Measurements from ENCODE around the gene CWC15.
A peak's percentile ranks its signal among the peaks of the same experiment; 100 is the strongest.

The CWC15 gene

DNA sequence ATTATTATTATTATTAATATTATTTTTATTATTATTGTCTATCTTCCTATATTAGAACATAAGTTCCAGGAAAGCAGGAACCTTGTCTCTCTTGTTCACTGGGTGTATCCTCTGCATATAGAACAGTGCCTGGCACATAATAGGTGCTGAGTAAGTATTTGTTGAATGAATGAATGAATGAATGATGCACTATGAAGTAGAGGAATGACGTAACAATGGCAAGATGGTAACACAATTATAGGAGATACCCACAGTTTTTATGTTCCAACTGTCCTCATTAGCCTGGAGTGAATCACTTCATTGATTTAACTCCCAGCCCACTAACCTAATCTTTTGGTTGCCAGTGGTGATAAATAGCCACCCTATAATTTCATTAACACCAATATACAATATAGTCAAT lies 2.2 kb upstream of the CWC15 start:
- peaks cover 3% of the 10 kb centered on the region for H3K36me3 ChIP-seq (ENCODE audit: control insufficient read depth, insufficient read depth, low read length)
- H3K9ac ChIP-seq (ENCODE audit: low read length) = no peak overlapping the region
- H3K4me1 ChIP-seq (ENCODE audit: control insufficient read depth, insufficient read depth, low read length) = peaks cover 7% of the 10 kb centered on the region
- H3K4me3 ChIP-seq (ENCODE audit: low read length) = no peak overlapping the region
- H3K27me3 ChIP-seq (ENCODE audit: control insufficient read depth, insufficient read depth, low read length) = no peaks in the 10 kb centered on the region
- H3K27ac ChIP-seq (ENCODE audit: low read depth, low read length) = no peak overlapping the region

- peak overlapping the region; percentile 85 for H3K4me3 ChIP-seq (ENCODE audit: low read length)
These were observed 822 bp upstream of the CWC15 start for GRCh38 chr11:94974178-94974577.

DNA sequence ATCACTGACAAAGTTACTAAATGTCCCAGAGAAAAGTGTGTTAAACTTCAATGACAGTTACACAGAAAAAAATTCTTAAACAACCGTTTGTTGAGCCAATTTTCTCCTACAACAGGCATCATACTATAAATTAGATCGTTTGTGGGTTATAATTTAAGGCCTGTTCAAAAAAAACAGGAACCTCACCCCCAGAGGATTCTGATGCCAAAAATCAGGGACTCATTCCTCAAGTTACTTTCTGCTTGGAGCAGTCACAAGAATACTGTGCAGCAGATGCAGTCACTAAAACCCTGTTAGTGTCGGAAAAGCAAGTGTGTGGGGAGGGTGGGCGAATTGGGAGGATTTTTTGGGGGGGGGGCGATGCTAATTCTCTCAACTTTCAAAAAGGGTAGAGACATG lies 657 bp downstream of the CWC15 start:
- Histone ChIP-seq H3K4me3 (ENCODE audit: low read length) (peak overlapping the region; percentile 85), H3K27me3 (ENCODE audit: control insufficient read depth, insufficient read depth, low read length) (no peaks in the 10 kb centered on the region), H3K36me3 (ENCODE audit: control insufficient read depth, insufficient read depth, low read length) (peaks cover 15% of the 10 kb centered on the region), H3K9ac (ENCODE audit: low read length) (peak overlapping the region; percentile 84), H3K4me1 (ENCODE audit: control insufficient read depth, insufficient read depth, low read length) (peaks cover 7% of the 10 kb centered on the region), H3K27ac (ENCODE audit: low read depth, low read length) (no peak overlapping the region)

More at GRCh38 chr11:94974178-94974577, 822 bp upstream of the CWC15 start:
- H3K9ac ChIP-seq (ENCODE audit: low read length) = no peak overlapping the region
- peaks cover 7% of the 10 kb centered on the region for H3K4me1 ChIP-seq (ENCODE audit: control insufficient read depth, insufficient read depth, low read length)
- H3K27ac ChIP-seq (ENCODE audit: low read depth, low read length) = no peak overlapping the region
- H3K36me3 ChIP-seq (ENCODE audit: control insufficient read depth, insufficient read depth, low read length) = peaks cover 11% of the 10 kb centered on the region
- no peaks in the 10 kb centered on the region for H3K27me3 ChIP-seq (ENCODE audit: control insufficient read depth, insufficient read depth, low read length)

DNA sequence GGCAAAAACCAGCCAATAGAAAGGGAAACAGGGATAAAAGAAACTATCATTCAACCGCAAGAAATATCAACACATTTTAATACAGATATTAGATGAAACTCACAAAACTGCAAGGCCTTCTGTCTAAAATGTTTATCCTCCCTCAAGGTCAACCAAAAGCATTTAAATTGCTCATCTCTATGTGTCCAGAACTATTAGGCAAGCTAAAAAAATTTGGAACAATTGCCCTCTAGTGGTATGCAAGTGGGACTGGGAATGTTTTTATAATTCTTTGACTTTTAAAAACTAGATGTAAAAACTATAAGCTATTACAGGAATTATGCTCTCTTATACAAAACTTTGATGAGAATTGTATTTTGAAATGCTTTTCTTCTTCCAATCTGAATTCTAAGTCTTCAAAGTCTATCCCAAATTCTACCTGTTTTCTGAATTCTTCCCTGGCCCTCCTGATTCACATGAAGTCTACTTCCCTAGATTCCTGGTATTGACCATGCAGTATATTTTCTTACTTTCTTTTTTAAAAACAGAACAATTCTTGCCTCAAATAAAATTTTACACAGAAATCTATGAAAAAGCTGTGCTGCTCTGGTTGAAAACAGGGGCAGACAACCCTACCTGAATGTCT lies 4.9 kb downstream of the CWC15 start:
- Histone ChIP-seq H3K9ac (ENCODE audit: low read length) (no peak overlapping the region), H3K36me3 (ENCODE audit: control insufficient read depth, insufficient read depth, low read length) (peaks cover 23% of the 10 kb centered on the region), H3K4me1 (ENCODE audit: control insufficient read depth, insufficient read depth, low read length) (peaks cover 7% of the 10 kb centered on the region), H3K27ac (ENCODE audit: low read depth, low read length) (no peak overlapping the region), H3K27me3 (ENCODE audit: control insufficient read depth, insufficient read depth, low read length) (no peaks in the 10 kb centered on the region), H3K4me3 (ENCODE audit: low read length) (no peak overlapping the region)

DNA sequence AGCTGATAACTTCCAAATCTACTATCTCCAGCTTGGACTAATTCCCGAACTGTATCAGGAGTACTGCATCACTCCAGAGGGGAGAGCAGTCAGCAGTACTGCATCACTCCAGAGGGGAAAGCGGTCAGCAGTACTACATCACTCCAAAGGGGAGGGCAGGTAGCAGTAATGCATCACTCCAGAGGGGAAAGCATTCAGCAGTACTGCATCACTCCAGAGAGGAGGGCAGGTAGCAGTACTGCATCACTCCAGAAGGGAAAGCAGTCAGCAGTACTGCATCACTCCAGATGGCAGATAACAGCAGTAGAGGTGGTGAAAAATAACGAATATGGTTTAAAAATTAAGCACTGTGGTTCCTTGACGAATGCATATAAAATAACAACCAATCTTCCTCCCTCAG lies 8.4 kb downstream of the CWC15 start:
- H3K4me3 ChIP-seq (ENCODE audit: low read length) = no peak overlapping the region
- no peaks in the 10 kb centered on the region for H3K27me3 ChIP-seq (ENCODE audit: control insufficient read depth, insufficient read depth, low read length)
- H3K27ac ChIP-seq (ENCODE audit: low read depth, low read length) = no peak overlapping the region
- no peak overlapping the region for H3K9ac ChIP-seq (ENCODE audit: low read length)
- H3K4me1 ChIP-seq (ENCODE audit: control insufficient read depth, insufficient read depth, low read length) = no peaks in the 10 kb centered on the region
- H3K36me3 ChIP-seq (ENCODE audit: control insufficient read depth, insufficient read depth, low read length) = peaks cover 19% of the 10 kb centered on the region

DNA sequence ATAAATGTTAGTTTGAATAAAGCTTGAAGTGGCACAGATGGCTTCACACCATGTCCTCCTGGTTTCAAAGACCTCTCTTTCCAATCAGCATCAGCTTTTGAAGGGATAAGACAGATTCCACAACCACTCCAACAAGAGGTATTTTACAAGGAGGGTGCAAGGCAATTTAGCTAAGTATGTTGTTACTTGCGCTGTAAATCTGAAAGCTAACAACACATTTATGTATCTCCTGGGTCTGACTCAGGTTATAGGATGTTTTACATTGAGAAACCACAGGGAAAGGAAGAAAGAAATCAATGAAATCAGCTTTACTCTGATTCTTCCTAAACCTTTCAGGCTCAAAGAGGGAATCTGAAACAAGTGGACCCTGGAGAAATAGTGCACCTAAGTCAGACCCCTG lies 12.1 kb downstream of the CWC15 start:
- H3K4me1 ChIP-seq (ENCODE audit: control insufficient read depth, insufficient read depth, low read length) = no peaks in the 10 kb centered on the region
- no peak overlapping the region for H3K9ac ChIP-seq (ENCODE audit: low read length)
- H3K4me3 ChIP-seq (ENCODE audit: low read length) = no peak overlapping the region
- no peaks in the 10 kb centered on the region for H3K27me3 ChIP-seq (ENCODE audit: control insufficient read depth, insufficient read depth, low read length)
- H3K36me3 ChIP-seq (ENCODE audit: control insufficient read depth, insufficient read depth, low read length) = peaks cover 15% of the 10 kb centered on the region
- no peak overlapping the region for H3K27ac ChIP-seq (ENCODE audit: low read depth, low read length)

DNA sequence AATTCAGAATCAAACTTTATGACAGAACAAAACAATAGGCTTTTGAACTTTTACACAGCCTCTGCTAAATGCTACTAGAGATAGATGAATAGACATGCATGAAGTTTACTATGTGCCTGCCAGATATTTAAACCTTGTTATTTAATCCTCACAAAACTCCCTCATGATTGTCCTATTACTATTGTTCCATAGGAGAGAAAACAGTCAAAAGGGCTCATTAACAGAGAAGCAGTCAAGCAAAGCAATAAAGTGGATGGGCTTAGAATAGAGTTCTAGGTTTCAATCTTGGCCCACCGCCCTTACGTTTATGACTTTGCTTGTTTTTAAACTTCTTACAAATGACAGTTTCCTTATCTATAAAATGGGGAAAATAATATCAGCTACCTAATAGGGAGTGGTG lies 12.9 kb downstream of the CWC15 start:
- H3K9ac ChIP-seq (ENCODE audit: low read length) = no peak overlapping the region
- H3K4me3 ChIP-seq (ENCODE audit: low read length) = no peak overlapping the region
- H3K27me3 ChIP-seq (ENCODE audit: control insufficient read depth, insufficient read depth, low read length) = no peaks in the 10 kb centered on the region
- H3K36me3 ChIP-seq (ENCODE audit: control insufficient read depth, insufficient read depth, low read length) = peaks cover 12% of the 10 kb centered on the region
- H3K27ac ChIP-seq (ENCODE audit: low read depth, low read length) = no peak overlapping the region
- no peaks in the 10 kb centered on the region for H3K4me1 ChIP-seq (ENCODE audit: control insufficient read depth, insufficient read depth, low read length)

GRCh38 chr11:94959179-94959578 lies 14.2 kb downstream of the CWC15 start:
- H3K27ac ChIP-seq (ENCODE audit: low read depth, low read length) = no peak overlapping the region
- no peaks in the 10 kb centered on the region for H3K4me1 ChIP-seq (ENCODE audit: control insufficient read depth, insufficient read depth, low read length)
- no peak overlapping the region for H3K9ac ChIP-seq (ENCODE audit: low read length)
- no peak overlapping the region for H3K4me3 ChIP-seq (ENCODE audit: low read length)
- no peaks in the 10 kb centered on the region for H3K27me3 ChIP-seq (ENCODE audit: control insufficient read depth, insufficient read depth, low read length)
- H3K36me3 ChIP-seq (ENCODE audit: control insufficient read depth, insufficient read depth, low read length) = peaks cover 8% of the 10 kb centered on the region

DNA sequence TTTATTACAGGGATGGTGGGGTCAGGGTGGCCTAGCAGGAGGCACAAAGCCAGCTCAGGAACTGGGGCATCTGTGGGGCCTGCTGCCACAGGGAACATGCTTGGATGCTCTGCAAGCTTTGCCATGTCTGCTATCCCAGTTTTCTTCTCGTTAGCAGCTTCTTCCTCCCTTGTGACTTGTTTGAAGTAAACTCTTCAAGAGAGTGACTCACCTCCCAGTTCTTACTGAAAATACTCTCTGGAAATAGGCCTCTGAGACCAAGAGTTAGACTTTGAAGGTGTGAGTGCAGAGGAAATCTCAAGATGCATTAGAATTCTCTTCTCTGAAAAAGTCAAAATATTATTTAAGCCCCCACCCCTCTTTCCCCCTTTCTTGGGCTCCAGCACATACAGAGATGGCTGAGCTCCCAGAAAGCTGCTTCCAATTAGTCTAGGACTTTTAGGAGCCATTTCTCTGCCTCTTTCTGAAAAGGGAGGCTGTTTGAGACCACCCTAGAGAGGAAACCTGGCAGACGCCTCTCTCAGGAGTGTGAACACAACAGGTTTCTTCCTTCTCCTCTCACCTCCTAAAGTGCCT lies 15.1 kb downstream of the CWC15 start:
- H3K4me1 ChIP-seq (ENCODE audit: control insufficient read depth, insufficient read depth, low read length) = no peaks in the 10 kb centered on the region
- no peaks in the 10 kb centered on the region for H3K27me3 ChIP-seq (ENCODE audit: control insufficient read depth, insufficient read depth, low read length)
- H3K9ac ChIP-seq (ENCODE audit: low read length) = no peak overlapping the region
- no peak overlapping the region for H3K27ac ChIP-seq (ENCODE audit: low read depth, low read length)
- no peak overlapping the region for H3K4me3 ChIP-seq (ENCODE audit: low read length)
- peaks cover 5% of the 10 kb centered on the region for H3K36me3 ChIP-seq (ENCODE audit: control insufficient read depth, insufficient read depth, low read length)

DNA sequence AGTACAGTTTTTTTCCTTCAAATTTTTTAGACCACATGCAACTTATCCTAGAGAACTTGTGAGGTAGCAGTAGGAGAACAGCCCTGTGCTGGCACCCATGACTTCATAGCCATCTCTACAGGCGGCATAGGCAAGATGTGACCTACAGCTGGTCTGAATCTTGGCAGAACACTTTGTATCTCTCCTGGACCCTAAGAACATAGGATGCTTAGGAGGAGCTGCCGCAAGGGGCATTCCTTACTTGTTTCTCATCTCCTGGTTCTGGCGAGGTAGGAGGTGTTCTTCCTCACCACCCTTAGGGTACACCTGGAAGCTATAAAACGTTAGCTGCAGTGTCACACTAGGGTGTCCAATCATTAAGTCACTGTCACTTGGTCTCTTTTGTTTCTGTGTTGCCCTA lies 16.4 kb downstream of the CWC15 start:
- no peak overlapping the region for H3K9ac ChIP-seq (ENCODE audit: low read length)
- H3K4me3 ChIP-seq (ENCODE audit: low read length) = no peak overlapping the region
- no peak overlapping the region for H3K27ac ChIP-seq (ENCODE audit: low read depth, low read length)
- H3K36me3 ChIP-seq (ENCODE audit: control insufficient read depth, insufficient read depth, low read length) = peaks cover 2% of the 10 kb centered on the region
- H3K27me3 ChIP-seq (ENCODE audit: control insufficient read depth, insufficient read depth, low read length) = no peaks in the 10 kb centered on the region
- H3K4me1 ChIP-seq (ENCODE audit: control insufficient read depth, insufficient read depth, low read length) = no peaks in the 10 kb centered on the region

GRCh38 chr11:94954753-94955152 lies 18.6 kb downstream of the CWC15 start:
- H3K27me3 ChIP-seq (ENCODE audit: control insufficient read depth, insufficient read depth, low read length) = no peaks in the 10 kb centered on the region
- H3K9ac ChIP-seq (ENCODE audit: low read length) = no peak overlapping the region
- no peaks in the 10 kb centered on the region for H3K4me1 ChIP-seq (ENCODE audit: control insufficient read depth, insufficient read depth, low read length)
- no peak overlapping the region for H3K27ac ChIP-seq (ENCODE audit: low read depth, low read length)
- peaks cover 2% of the 10 kb centered on the region for H3K36me3 ChIP-seq (ENCODE audit: control insufficient read depth, insufficient read depth, low read length)
- no peak overlapping the region for H3K4me3 ChIP-seq (ENCODE audit: low read length)

DNA sequence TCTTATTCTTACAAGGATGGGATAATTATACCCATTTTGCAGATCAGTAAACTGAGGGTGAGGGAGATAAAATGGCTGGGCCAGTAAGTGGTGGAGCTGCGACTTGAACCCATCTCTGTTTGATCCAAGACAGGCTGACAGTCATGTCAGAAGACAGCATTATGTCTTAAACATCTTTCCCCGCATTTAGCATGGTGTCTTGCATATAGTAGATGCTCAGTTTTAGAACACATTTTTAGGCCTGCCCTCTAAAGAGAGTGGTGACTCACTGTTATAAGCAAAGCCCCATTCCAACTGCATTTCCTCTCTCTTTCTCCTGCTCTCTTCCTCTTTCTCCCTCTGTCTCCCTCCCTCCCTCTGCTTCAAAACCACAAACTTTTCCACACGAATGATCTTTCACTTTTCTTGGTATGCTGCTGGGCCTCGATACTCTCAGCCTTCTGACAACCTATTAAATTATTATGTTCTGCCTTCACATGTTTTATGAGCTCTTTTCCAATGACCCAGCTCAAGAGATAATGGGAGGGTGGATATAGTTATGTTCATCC lies 25.2 kb downstream of the CWC15 start:
- Histone ChIP-seq H3K4me3 (ENCODE audit: low read length) (no peak overlapping the region), H3K27me3 (ENCODE audit: control insufficient read depth, insufficient read depth, low read length) (no peaks in the 10 kb centered on the region), H3K36me3 (ENCODE audit: control insufficient read depth, insufficient read depth, low read length) (no peaks in the 10 kb centered on the region), H3K27ac (ENCODE audit: low read depth, low read length) (no peak overlapping the region), H3K9ac (ENCODE audit: low read length) (no peak overlapping the region), H3K4me1 (ENCODE audit: control insufficient read depth, insufficient read depth, low read length) (no peaks in the 10 kb centered on the region)

GRCh38 chr11:94946812-94947211 lies 26.5 kb downstream of the CWC15 start:
- H3K4me1 ChIP-seq (ENCODE audit: control insufficient read depth, insufficient read depth, low read length) = no peaks in the 10 kb centered on the region
- H3K27ac ChIP-seq (ENCODE audit: low read depth, low read length) = no peak overlapping the region
- no peaks in the 10 kb centered on the region for H3K27me3 ChIP-seq (ENCODE audit: control insufficient read depth, insufficient read depth, low read length)
- H3K36me3 ChIP-seq (ENCODE audit: control insufficient read depth, insufficient read depth, low read length) = no peaks in the 10 kb centered on the region
- no peak overlapping the region for H3K4me3 ChIP-seq (ENCODE audit: low read length)
- H3K9ac ChIP-seq (ENCODE audit: low read length) = no peak overlapping the region

All from rectal smooth muscle tissue (tissue), 1 donor.